HCT116 (cell line): ENCODE results near the gene DMD. TPM values are rescaled to one million over a fixed set of nuclear protein-coding genes. Genes with fewer than 3 reads are reported as not detected.

ENCODE experiments used
- ATAC-seq: fragments of 200-7000 bp; cut with Tn5 transposase; 2 replicates; pipeline ENCODE4 v1.9.1; 2020; ENCODE audit warnings: mild to moderate bottlenecking, moderate library complexity
- BruUV-seq: library from RNA; stranded (reverse); fragments of 400-500 nt; replicated peaks from 2 replicates; lab custom pipeline; 2021; lab: Mats Ljungman, UMichigan
- CTCF ChIA-PET: fragments of 300-600 bp; sonication (Branson Sonifier 250); formaldehyde crosslinking; loops from one replicate; lab custom pipeline; 2021; ENCODE audit warnings: antibody characterized with exemption; lab: Charles Lee
- POLR2A ChIA-PET: fragments of 300-600, 350-600 bp; sonication (Branson Sonifier 250); formaldehyde crosslinking; loops from one replicate; lab custom pipeline; 2021; ENCODE audit warnings: antibody characterized with exemption; lab: Charles Lee
- RAD21 ChIA-PET, 2 experiments: fragments of 300-600 bp; sonication (Branson Sonifier 250); formaldehyde crosslinking; loops; one replicate each; lab custom pipeline; 2023; ENCODE audit warnings: low total read pairs in 2 of 2; ENCODE audit not compliant: uncharacterized antibody in 2 of 2, unreplicated experiment in 2 of 2, low non-redundant PET in 1 of 2; lab: Charles Lee
- DNase-seq: peaks from one replicate; pipeline ENCODE4 v3.0.0-alpha.2; 2010; ENCODE audit warnings: low read depth, low spot score
- H2AFZ ChIP-seq: fragments of 200-600 bp; shearing (Covaris generic), sonication (generic); 2 replicates; pipeline ENCODE4 v1.6.1; 2017; ENCODE audit warnings: low read depth, mixed run types, mixed read lengths, antibody characterized with exemption, low read length; ENCODE audit not compliant: poor library complexity, severe bottlenecking
- H3K27ac ChIP-seq: 2 replicates; pipeline ENCODE4 v1.5.1; 2012; ENCODE audit warnings: low read depth, low read length
- H3K27me3 ChIP-seq: fragments of 200-600 bp; sonication (generic); 2 replicates; pipeline ENCODE4 v1.6.1; 2016; ENCODE audit warnings: mixed run types, low read length, mixed read lengths; ENCODE audit not compliant: insufficient read depth
- H3K36me3 ChIP-seq, 2 experiments: fragments of 200-500 bp in 1 of 2; fragments of 200-600 bp in 1 of 2; sonication (Bioruptor generic) in 1 of 2; sonication (generic) in 1 of 2; 2 replicates each; pipeline versions ENCODE4 v1.5.1 to v1.6.1; 2014 to 2016; ENCODE audit warnings: low read length in 2 of 2, inconsistent platforms in 1 of 2, mixed read lengths in 1 of 2, mixed run types in 1 of 2; ENCODE audit not compliant: insufficient read depth in 2 of 2, control insufficient read depth in 1 of 2
- H3K4me1 ChIP-seq, 2 experiments: fragments of 200-600 bp in 1 of 2; sonication (generic) in 1 of 2; 2 replicates each; pipeline versions ENCODE4 v1.5.1 to v1.6.1; 2012 to 2017; ENCODE audit warnings: low read length in 2 of 2, inconsistent platforms in 1 of 2, mild to moderate bottlenecking in 1 of 2, mixed read lengths in 1 of 2, mixed run types in 1 of 2, moderate library complexity in 1 of 2; ENCODE audit not compliant: insufficient read depth in 2 of 2, control insufficient read depth in 1 of 2
- H3K4me2 ChIP-seq: fragments of 200-600 bp; sonication (generic); 2 replicates; pipeline ENCODE4 v1.6.1; 2017; ENCODE audit warnings: mixed run types, low read length, mixed read lengths
- H3K4me3 ChIP-seq, 2 experiments: fragments of 200-600 bp in 1 of 2; sonication (generic) in 1 of 2; replicated peaks in 1 of 2; 2 replicates each; pipeline ENCODE4 v1.5.1; 2011 to 2016; ENCODE audit warnings: low read length in 2 of 2, control low read depth in 1 of 2, low read depth in 1 of 2, mild to moderate bottlenecking in 1 of 2, mixed read lengths in 1 of 2, mixed run types in 1 of 2
- H3K79me2 ChIP-seq: fragments of 200-600 bp; sonication (generic); 2 replicates; pipeline ENCODE4 v1.6.1; 2017; ENCODE audit warnings: mild to moderate bottlenecking, mixed run types, low read length, moderate library complexity, mixed read lengths; ENCODE audit not compliant: insufficient read depth
- H3K9ac ChIP-seq: fragments of 200-600 bp; sonication (generic); 2 replicates; pipeline ENCODE4 v1.6.1; 2016; ENCODE audit warnings: low read length, mixed read lengths
- H3K9me2 ChIP-seq: fragments of 200-600 bp; sonication (generic), shearing (Covaris generic); 2 replicates; pipeline ENCODE4 v1.6.1; 2017; ENCODE audit warnings: mixed run types, mild to moderate bottlenecking, moderate library complexity; ENCODE audit not compliant: insufficient read depth
- H3K9me3 ChIP-seq, 2 experiments: fragments of 200-500 bp in 1 of 2; fragments of 200-600 bp in 1 of 2; sonication (Bioruptor generic) in 1 of 2; sonication (generic) in 1 of 2; 2 replicates each; pipeline ENCODE4 v1.6.1; 2014 to 2017; ENCODE audit warnings: low read length in 2 of 2, mixed read lengths in 2 of 2, inconsistent platforms in 1 of 2, low read depth in 1 of 2, mild to moderate bottlenecking in 1 of 2, mixed run types in 1 of 2, moderate library complexity in 1 of 2; ENCODE audit not compliant: control insufficient read depth in 1 of 2, insufficient read depth in 1 of 2
- H4K20me1 ChIP-seq: fragments of 200-600 bp; sonication (generic), shearing (Covaris generic); 2 replicates; pipeline ENCODE4 v1.6.1; 2017; ENCODE audit warnings: mixed run types, mild to moderate bottlenecking, moderate library complexity; ENCODE audit not compliant: insufficient read depth
- CBX3 ChIP-seq: IDR thresholded peaks from 2 replicates; pipeline ENCODE4 v1.6.1; 2012; ENCODE audit warnings: low read depth
- CEBPB ChIP-seq: IDR thresholded peaks from 2 replicates; pipeline ENCODE4 v1.6.1; 2012; ENCODE audit warnings: low read depth
- EGR1 ChIP-seq: IDR thresholded peaks from 2 replicates; pipeline ENCODE4 v1.6.1; 2012; ENCODE audit warnings: low read depth
- ELF1 ChIP-seq: IDR thresholded peaks from 2 replicates; pipeline ENCODE4 v1.6.1; 2012; ENCODE audit warnings: low read depth, borderline replicate concordance
- EZH2 ChIP-seq: fragments of 200-600 bp; sonication (generic); IDR thresholded peaks from 2 replicates; pipeline ENCODE4 v1.6.1; 2017; ENCODE audit warnings: antibody characterized with exemption, mixed run types
- EZH2phosphoT487 ChIP-seq: fragments of 200-600 bp; IDR thresholded peaks from 2 replicates; pipeline ENCODE4 v1.6.1; 2018; ENCODE audit warnings: antibody characterized with exemption, borderline replicate concordance
- FOSL1 ChIP-seq: IDR thresholded peaks from 2 replicates; pipeline ENCODE4 v1.6.1; 2012; ENCODE audit warnings: low read depth
- JUND ChIP-seq: IDR thresholded peaks from 2 replicates; pipeline ENCODE4 v1.6.1; 2012
- POLR2A ChIP-seq: IDR thresholded peaks from 2 replicates; pipeline ENCODE4 v1.7.0; 2011; ENCODE audit warnings: borderline replicate concordance; ENCODE audit not compliant: insufficient read depth, insufficient read length; ENCODE audit errors: extremely low read depth
- RAD21 ChIP-seq: IDR thresholded peaks from 2 replicates; pipeline ENCODE4 v1.6.1; 2012; ENCODE audit warnings: low read depth, mild to moderate bottlenecking
- SIN3A ChIP-seq: IDR thresholded peaks from 2 replicates; pipeline ENCODE4 v1.6.1; 2012; ENCODE audit warnings: low read depth
- SP1 ChIP-seq: IDR thresholded peaks from 2 replicates; pipeline ENCODE4 v1.6.1; 2012; ENCODE audit warnings: low read depth
- SRF ChIP-seq: IDR thresholded peaks from 2 replicates; pipeline ENCODE4 v1.6.1; 2012; ENCODE audit warnings: low read depth
- TCF7L2 ChIP-seq: IDR thresholded peaks from 2 replicates; pipeline ENCODE4 v1.7.0; 2011; ENCODE audit warnings: borderline replicate concordance, inconsistent platforms; ENCODE audit not compliant: insufficient read depth, insufficient read length; ENCODE audit errors: extremely low read depth
- ZFX ChIP-seq: fragments of 450-650 bp; IDR thresholded peaks from 2 replicates; pipeline ENCODE4 v1.6.1; 2017
- intact Hi-C: fragments of 100-400 bp; cut with micrococcal nuclease; formaldehyde crosslinking; loops from 2 replicates; pipeline ENCODE4 v1.10.0; 2022
- total RNA-seq: library from RNA; stranded (reverse); gene quantifications from one replicate; pipeline ENCODE4 v1.2.1, GENCODE V29; 2021; ENCODE audit not compliant: unreplicated experiment
- TF ChIP-seq, protein P1 (sequence below): IDR thresholded peaks from 2 replicates; pipeline ENCODE4 v1.6.1; 2012
- TF ChIP-seq, protein P2 (sequence below): IDR thresholded peaks from 2 replicates; pipeline ENCODE4 v1.6.1; 2011; ENCODE audit warnings: mild to moderate bottlenecking, low read length, moderate library complexity; ENCODE audit not compliant: insufficient replicate concordance; ENCODE audit errors: extremely low read depth

The DMD gene
- total RNA-seq, 1 experiment from 2014 or later: 0.05 TPM

DNA sequence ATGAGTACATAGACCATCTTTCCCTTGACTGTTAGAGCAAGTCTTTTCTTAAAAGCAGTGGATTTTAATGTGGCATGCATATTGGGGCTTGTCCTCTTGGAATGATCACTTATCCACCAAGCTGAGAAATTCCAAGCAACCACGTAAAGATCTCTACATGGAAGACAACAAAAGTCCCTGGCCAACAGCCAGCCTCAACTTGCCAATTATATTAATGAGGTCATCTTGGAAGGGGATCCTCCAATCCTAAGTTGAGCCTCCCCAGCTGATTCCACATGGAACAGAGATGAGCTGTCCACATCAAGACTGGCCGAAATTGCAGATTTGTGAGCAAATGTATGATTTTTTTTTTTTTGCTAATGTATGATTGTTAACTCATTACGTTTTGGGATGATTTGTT is 2118.9 kb downstream of the DMD start:
- no peak overlapping the region for H3K27ac ChIP-seq
- ChIA-PET CTCF (no interaction called here), POLR2A (no interaction called here), RAD21 (no interaction called here)
- intact Hi-C loops: no loop called here
- H3K79me2 ChIP-seq: no peaks in the 10 kb centered on the region
- no TSS peak for BruUV-seq
- no peaks in the 10 kb centered on the region for H3K27me3 ChIP-seq
- H3K9me2 ChIP-seq: no peaks in the 10 kb centered on the region
- H4K20me1 ChIP-seq: no peaks in the 10 kb centered on the region
- H3K4me3 ChIP-seq: no peak overlapping the region
- no peak for DNase-seq
- no peaks in the 10 kb centered on the region for H3K36me3 ChIP-seq
- ATAC-seq: no peak
- H3K9me3 ChIP-seq: no peaks in the 10 kb centered on the region
- no peak for TF ChIP-seq ZFX
- TF ChIP-seq POLR2A: no peak
- TF ChIP-seq ELF1: no peak
- no peak for TF ChIP-seq SP1
- TF ChIP-seq TCF7L2: no peak
- TF ChIP-seq CEBPB: no peak
- TF ChIP-seq, protein P1, sequence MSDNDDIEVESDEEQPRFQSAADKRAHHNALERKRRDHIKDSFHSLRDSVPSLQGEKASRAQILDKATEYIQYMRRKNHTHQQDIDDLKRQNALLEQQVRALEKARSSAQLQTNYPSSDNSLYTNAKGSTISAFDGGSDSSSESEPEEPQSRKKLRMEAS: no peak
- TF ChIP-seq EZH2phosphoT487: no peak
- TF ChIP-seq EZH2: no peak
- no peak for TF ChIP-seq FOSL1
- H3K4me1 ChIP-seq: no peaks in the 10 kb centered on the region
- no peak overlapping the region for H3K9ac ChIP-seq
- no peak overlapping the region for H3K4me2 ChIP-seq
- no peak overlapping the region for H2AFZ ChIP-seq

DNA sequence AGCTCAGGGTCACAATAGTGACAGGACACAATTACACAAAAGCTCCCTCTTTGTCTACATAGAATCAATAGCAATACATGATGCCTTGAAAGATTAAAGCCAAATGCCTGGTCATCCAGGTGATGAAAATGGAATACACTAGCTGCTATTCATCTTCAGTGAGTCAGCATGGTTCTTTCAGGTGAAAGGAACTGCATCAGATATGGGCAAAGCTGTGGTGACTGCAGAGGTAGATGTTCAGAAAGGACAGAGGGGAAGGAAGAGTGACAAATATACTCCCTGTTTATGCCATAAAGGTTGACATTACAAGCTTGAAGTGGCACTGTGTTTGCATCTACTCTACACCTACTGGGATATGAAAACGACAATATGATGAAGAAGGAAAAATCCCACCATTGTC is 2119.5 kb downstream of the DMD start:
- Histone ChIP-seq H3K9ac (no peak overlapping the region), H3K27me3 (no peaks in the 10 kb centered on the region), H2AFZ (no peak overlapping the region), H3K4me3 (no peak overlapping the region), H3K9me3 (no peaks in the 10 kb centered on the region), H3K4me1 (no peaks in the 10 kb centered on the region), H3K27ac (no peak overlapping the region), H3K79me2 (no peaks in the 10 kb centered on the region), H3K4me2 (no peak overlapping the region), H3K9me2 (no peaks in the 10 kb centered on the region), H3K36me3 (no peaks in the 10 kb centered on the region), H4K20me1 (no peaks in the 10 kb centered on the region)
- intact Hi-C loops: no loop called here
- no peak for DNase-seq
- BruUV-seq: no TSS peak
- CTCF ChIA-PET: no interaction called here
- POLR2A ChIA-PET: no interaction called here
- RAD21 ChIA-PET: no interaction called here
- ATAC-seq: no peak
- TF ChIP-seq POLR2A: no peak
- TF ChIP-seq SRF: no peak
- no peak for TF ChIP-seq ZFX
- no peak for TF ChIP-seq EGR1
- no peak for TF ChIP-seq ELF1
- TF ChIP-seq JUND: no peak
- TF ChIP-seq RAD21: no peak
- no peak for TF ChIP-seq SIN3A
- TF ChIP-seq, protein P2, sequence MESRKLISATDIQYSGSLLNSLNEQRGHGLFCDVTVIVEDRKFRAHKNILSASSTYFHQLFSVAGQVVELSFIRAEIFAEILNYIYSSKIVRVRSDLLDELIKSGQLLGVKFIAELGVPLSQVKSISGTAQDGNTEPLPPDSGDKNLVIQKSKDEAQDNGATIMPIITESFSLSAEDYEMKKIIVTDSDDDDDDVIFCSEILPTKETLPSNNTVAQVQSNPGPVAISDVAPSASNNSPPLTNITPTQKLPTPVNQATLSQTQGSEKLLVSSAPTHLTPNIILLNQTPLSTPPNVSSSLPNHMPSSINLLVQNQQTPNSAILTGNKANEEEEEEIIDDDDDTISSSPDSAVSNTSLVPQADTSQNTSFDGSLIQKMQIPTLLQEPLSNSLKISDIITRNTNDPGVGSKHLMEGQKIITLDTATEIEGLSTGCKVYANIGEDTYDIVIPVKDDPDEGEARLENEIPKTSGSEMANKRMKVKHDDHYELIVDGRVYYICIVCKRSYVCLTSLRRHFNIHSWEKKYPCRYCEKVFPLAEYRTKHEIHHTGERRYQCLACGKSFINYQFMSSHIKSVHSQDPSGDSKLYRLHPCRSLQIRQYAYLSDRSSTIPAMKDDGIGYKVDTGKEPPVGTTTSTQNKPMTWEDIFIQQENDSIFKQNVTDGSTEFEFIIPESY: no peak
- TF ChIP-seq CBX3: no peak
